BE2C (cell line): ENCODE measurements around the gene PTOV1.

Experiments
- DNase-seq: peaks from one replicate; pipeline ENCODE4 v3.0.0-alpha.2; 2020
- H3K27me3 ChIP-seq: fragments of 250-450 bp; sonication (Bioruptor Pico); 2 replicates; pipeline ENCODE4 v1.5.1; 2020; ENCODE audit warnings: mild to moderate bottlenecking
- H3K36me3 ChIP-seq: fragments of 250-450 bp; sonication (Bioruptor Pico); 2 replicates; pipeline ENCODE4 v1.5.1; 2020; ENCODE audit warnings: mild to moderate bottlenecking
- H3K4me1 ChIP-seq: fragments of 250-450 bp; sonication (Bioruptor Pico); 2 replicates; pipeline ENCODE4 v1.5.1; 2020
- H3K4me3 ChIP-seq: 2 replicates; pipeline ENCODE4 v1.5.1; 2011; ENCODE audit warnings: low read depth, low read length
- H3K9me3 ChIP-seq: fragments of 250-450 bp; sonication (Bioruptor Pico); 2 replicates; pipeline ENCODE4 v1.5.1; 2020
- TF ChIP-seq, protein P1 (sequence below): IDR thresholded peaks from 2 replicates; pipeline ENCODE4 v1.5.1; 2012; ENCODE audit warnings: mild to moderate bottlenecking, low read depth, low read length

PTOV1 gene

GRCh38 chr19:49894011-49894664, 43.2 kb downstream of the PTOV1 start:
- no peak for DNase-seq
- Histone ChIP-seq H3K4me3 (no peak overlapping the region), H3K27me3 (no peaks in the 10 kb centered on the region), H3K36me3 (no peaks in the 10 kb centered on the region), H3K9me3 (no peaks in the 10 kb centered on the region), H3K4me1 (peaks cover 6% of the 10 kb centered on the region; the same call in 1 of the 2 replicates)
- TF ChIP-seq, protein P1, sequence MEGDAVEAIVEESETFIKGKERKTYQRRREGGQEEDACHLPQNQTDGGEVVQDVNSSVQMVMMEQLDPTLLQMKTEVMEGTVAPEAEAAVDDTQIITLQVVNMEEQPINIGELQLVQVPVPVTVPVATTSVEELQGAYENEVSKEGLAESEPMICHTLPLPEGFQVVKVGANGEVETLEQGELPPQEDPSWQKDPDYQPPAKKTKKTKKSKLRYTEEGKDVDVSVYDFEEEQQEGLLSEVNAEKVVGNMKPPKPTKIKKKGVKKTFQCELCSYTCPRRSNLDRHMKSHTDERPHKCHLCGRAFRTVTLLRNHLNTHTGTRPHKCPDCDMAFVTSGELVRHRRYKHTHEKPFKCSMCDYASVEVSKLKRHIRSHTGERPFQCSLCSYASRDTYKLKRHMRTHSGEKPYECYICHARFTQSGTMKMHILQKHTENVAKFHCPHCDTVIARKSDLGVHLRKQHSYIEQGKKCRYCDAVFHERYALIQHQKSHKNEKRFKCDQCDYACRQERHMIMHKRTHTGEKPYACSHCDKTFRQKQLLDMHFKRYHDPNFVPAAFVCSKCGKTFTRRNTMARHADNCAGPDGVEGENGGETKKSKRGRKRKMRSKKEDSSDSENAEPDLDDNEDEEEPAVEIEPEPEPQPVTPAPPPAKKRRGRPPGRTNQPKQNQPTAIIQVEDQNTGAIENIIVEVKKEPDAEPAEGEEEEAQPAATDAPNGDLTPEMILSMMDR = no peak

DNA sequence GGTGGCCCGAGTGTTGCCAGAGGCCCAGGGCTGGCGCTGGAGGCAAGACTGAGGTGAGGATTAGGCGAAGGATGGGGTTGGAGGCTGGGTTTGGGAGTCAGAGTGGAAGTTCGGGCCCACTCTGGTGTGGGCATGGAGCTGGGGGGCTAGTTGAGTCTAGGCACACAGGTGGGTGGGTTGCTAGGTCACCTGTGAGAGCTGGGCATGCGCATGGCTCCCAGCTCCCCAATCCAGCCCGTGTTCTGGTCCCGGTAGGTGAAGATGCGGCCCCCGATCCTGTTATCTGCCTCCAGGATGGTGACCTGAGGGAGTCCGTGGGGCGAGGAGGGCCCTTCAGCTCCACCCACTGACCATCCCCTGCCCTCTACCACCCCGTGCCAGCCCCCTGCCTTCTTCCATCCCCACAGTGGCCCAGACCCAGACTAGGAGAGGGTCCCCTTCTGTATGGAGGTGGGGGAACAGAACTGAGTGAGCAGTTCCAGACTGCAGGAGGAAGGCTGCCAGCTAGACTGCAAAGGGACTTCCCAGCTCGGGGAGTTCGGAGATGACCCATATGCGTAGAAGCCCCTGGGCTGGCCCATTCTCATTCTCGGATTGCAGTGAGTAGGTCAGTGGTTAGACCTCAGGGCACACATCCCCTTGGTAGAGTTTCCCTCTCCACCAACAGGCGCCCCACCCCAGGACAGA, 44.1 kb downstream of the PTOV1 start:
- H3K36me3 ChIP-seq = no peaks in the 10 kb centered on the region
- TF ChIP-seq, protein P1 = no peak
- no peak for DNase-seq
- H3K27me3 ChIP-seq = no peaks in the 10 kb centered on the region
- peaks cover 6% of the 10 kb centered on the region; the same call in 1 of the 2 replicates for H3K4me1 ChIP-seq
- no peak overlapping the region for H3K4me3 ChIP-seq
- H3K9me3 ChIP-seq = no peaks in the 10 kb centered on the region

- DNase-seq = no peak
- Histone ChIP-seq H3K4me3 (no peak overlapping the region), H3K4me1 (peaks cover 6% of the 10 kb centered on the region; the same call in 1 of the 2 replicates), H3K36me3 (no peaks in the 10 kb centered on the region), H3K9me3 (no peaks in the 10 kb centered on the region), H3K27me3 (no peaks in the 10 kb centered on the region)
- TF ChIP-seq, protein P1 = no peak
These were observed 44.8 kb downstream of the PTOV1 start for GRCh38 chr19:49895566-49896297.

- no peak within 1 kb of the TSS for H3K4me3 ChIP-seq
- TF ChIP-seq, protein P1 = no peak
- no peak for DNase-seq
- no peaks in the 10 kb centered on the region for H3K4me1 ChIP-seq
- no peaks in the 10 kb centered on the region for H3K27me3 ChIP-seq
- no peaks in the 10 kb centered on the region for H3K36me3 ChIP-seq
- H3K9me3 ChIP-seq = no peaks in the 10 kb centered on the region
These were observed 46.1 kb downstream of the PTOV1 start, which contains the start of gene IL4I1 for GRCh38 chr19:49896863-49897621. IL4I1 (minus strand) TSS chr19:49896887; CDS start chr19:49896160, 727 bp downstream.

DNA sequence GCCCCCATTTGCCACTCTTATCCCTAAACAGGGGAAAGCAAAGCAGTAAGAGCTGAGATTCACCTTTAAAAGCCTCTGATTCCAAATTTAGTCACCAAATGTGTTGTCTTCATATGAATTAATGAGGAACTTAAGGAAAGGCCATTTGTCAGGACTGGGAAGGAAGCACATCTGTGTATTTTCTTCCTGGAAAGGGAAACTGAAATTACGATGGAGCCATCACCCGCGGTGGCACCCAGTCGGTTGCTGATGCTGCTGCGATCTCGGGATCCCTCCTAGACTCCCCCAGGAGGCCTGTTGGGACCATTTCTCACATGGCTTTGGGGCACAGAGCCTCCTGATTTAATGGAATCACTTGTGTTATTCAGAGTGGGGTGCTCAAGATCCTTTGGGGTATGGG, 53.2 kb downstream of the PTOV1 start:
- no peaks in the 10 kb centered on the region for H3K9me3 ChIP-seq
- TF ChIP-seq, protein P1 = no peak
- H3K27me3 ChIP-seq = no peaks in the 10 kb centered on the region
- H3K4me3 ChIP-seq = no peak overlapping the region
- no peak for DNase-seq
- H3K36me3 ChIP-seq = peaks cover 32% of the 10 kb centered on the region
- H3K4me1 ChIP-seq = no peaks in the 10 kb centered on the region
